ENCODE results near the gene CFAP74.

DNA sequence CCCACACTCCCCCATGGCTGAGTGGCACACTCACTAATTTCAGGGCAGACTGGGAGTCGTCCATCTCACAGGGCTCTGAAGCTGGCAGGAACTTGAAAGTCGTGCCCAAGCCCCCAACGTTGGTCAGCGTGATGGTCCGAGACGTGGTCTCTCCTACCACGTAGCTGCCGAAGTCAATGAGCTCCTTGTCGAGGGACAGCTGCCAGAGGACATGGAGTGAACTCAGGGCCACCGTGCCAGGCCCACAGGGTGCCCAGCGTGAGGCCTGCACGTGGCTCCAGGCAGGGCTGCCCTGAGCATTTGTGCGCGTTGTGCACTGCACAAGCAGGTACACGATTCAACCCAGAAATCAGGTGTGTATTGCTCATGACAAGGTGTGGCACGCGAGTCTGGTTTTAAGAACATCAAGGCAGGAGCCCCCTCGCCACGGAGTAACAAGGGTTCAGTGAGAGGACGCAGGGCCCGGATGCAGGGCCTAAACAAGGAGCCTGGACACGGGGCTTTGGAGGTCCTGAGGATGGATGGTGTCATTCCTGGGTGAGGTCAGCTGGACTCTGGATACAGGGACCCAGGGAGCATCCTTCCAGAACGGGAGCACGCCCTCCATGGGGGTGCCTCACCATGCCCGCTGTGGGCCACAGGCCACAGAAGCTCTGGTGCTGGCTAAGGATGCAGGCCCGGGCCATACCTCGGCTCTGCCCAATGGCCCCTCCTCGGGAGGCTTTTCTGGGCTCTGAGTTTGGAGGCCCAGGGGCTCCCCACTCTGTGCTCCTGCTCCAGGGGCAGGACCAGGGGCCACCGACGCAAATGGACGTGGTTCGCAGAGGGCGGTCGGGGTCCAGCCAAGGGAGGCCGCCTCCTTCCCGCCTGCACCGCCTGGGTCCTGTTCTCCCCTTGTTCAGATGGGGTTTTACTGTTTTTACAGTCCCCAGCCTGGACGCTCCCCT, 46.7 kb downstream of the CFAP74 start:
- no peak for TF ChIP-seq CTCF (conservative IDR thresholded peaks at IDR 0.05; ENCODE audit: low read length)
- TF ChIP-seq EZH2phosphoT487 (IDR thresholded peaks at IDR 0.05; ENCODE audit: borderline replicate concordance), result no peak
